HG02571 (cell line): ENCODE results near the gene EFCAB3.
"Not testable (repeated sequence)": the region's sequence is repeated elsewhere in the genome, so short reads cannot be mapped to it uniquely, and the experiment has no call there.

Experiments used
- ATAC-seq: cut with Tn5 transposase; IDR thresholded peaks from one replicate; pipeline ENCODE4 v1.9.1; 2021; ENCODE audit warnings: mild to moderate bottlenecking, moderate library complexity; ENCODE audit not compliant: unreplicated experiment

The EFCAB3 gene

DNA sequence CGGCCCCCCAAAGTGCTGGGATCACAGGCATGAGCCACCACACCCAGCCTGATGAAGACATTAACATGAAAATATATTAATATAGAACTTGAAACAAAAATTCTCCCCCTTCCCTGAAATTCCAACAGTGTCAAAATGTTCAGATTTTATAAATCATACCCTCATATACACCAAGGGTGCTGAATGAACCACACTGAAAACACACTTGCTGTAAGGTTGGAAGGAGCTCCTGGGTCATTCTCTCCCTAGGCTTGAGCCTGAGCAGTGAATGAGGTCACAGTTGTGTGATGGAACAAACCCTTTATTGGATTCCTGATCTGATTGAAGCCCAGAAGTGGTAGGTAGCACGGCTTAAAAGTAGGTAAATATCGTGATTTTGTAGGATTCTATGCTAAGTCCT is at the start of gene EFCAB3:
Gene EFCAB3, plus strand, starts transcription at position 301 of the 400 bp plus-strand sequence. CDS start 2,427 bp downstream, outside the sequence.
- no peak for ATAC-seq

DNA sequence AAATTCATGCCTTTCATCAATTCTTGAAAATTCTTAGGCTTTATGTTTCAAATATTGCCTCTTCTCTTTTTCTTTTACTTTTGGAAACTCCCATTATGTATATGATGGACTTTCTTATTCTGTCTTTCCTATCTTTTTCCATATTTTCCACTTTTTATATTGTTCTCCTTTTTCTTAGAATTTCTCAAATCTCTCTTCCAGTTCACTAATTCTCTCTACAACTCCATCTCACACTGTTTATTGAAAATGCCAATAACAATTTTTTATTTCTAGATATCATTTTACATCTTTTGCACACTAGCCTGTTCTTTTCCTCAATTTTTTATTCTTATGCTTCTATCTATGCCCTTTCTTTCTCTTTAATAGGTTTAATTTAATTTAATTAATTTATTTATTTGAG is 43.8 kb upstream of the EFCAB3 start:
- no peak for ATAC-seq

DNA sequence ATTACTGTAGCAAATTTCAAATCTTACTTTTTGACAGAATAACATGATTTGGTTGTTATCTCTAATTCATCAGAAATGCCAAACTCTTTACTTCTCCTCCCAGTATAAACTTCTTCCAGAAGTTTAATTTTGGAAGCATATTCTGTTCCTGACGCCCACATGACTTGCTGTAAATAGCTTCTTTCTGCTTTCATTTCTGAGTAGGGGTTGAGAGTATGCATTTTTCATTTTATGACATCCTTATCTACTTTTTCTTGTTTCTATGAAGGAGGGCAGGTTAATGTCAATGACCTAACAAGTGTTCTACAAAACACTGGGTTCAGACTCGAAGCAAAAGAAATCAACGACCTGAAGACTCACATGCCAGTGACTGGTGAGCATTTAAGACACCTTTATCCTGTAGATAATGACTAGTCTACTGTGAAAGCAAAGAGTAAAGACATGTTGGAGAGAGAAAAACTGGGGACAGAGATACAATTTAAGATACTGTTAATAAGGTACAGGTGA is 36.5 kb upstream of the EFCAB3 start:
- no peak for ATAC-seq

DNA sequence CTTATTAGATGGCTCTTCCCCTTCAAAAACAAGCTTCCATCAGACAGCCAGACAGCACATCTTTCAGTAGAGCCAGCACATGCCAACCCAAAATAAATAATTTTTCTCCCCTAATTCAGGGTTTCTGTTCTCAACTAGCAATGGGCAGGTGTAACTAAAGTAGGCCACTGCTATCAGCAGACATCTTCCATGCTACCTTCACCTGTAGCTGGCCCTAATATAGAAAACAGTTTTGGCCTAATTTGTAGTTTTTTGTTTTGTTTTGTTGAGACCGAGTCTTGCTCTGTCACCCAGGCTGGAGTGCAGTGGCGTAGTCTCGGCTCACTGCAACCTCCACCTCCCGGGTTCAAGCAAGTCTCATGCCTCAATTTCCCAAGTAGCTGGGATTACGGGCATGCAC is 29.2 kb upstream of the EFCAB3 start:
- ATAC-seq: no peak

DNA sequence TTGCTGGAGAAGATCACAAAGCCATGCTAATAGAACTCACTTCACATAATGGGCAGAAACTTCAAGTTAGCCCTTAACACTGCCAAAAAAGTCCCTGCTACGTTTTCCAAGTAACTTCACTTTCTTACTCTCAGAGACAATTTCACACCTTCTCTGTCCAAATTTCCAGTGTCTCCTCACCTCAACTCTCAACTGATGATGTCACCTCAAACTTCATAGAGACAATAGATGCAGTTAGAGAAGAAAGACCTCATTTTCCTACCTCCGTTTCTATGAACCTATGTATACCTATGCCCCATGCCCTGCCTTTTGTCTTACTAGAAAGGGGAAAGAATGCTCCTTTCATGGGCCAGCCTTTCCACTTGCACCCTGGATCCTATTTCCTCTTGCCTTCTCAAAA is 14.2 kb upstream of the EFCAB3 start:
- no peak for ATAC-seq

DNA sequence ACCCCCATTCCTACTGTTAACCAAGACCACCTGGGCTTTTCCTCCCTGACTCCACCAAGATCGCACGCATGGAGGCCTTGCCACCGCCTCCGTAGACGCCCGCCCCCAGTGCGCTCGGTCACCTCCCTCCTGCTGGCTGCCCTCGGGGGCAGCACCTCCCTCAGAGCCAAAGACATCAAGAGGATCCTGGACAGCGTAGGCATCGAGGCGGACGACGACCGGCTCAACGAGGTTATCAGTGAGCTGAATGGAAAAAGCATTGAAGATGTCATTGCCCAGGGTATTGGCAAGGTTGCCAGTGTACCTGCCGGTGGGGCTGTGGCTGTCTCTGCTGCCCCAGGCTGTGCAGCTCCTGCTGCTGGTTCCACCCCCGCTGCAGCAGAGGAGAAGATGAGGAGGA is 1.2 kb downstream of the EFCAB3 start:
- ATAC-seq: no peak

DNA sequence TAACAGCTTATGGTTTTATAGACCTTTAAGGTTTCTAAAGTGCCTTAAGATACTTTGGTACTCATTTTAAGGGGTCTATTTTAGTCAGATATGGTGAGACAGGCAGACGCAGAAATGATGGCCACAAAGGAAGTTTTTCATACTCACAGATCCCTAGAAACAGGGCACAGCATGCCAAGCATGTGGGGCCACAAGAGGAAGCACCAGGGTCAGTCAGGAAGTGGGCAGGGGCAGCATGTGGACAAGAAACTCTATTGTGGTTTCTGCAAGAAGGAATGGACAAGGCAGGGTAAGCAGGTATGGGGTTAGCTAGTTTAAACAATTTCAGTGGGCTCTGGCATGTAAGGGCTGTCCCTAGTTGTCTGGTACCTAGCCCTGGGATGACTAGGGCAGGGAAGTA is 8.5 kb downstream of the EFCAB3 start:
- no peak for ATAC-seq

DNA sequence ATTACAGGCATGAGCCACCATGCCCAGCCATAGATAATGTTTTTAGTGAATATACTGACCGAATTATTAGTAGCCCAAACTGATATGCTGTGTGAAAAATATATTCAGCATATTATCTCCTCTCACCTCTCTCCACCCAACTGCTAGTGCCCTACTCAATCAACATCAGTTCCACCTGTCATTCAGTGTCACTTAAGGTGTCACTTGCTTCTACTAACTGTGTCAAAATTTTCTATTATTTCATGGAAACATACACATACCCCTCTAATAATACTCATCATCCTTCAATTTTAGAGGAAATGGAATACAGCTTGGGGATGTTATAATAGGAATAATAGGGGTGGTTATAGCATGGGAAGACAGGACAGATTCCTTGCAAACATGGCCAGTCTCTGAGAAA is 12.6 kb downstream of the EFCAB3 start:
- ATAC-seq: no peak

DNA sequence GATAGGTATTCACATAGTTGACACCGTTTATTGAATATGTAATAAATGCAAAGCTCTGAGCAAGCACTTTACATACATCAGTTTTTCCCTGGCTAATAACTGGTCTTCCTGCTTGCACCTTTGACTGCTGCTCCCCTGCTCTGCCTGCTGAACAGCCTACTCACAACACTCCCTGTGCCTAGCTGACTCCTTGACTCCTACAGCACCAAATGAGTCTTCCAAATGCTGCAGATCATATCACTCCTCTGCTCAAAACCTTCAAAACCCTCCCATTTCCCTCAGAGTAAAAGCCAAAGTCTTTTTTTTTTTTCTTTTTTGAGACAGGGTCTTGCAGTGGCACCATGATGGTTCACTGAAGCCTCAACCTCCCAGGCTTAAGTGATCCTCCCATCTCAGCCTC is 18.5 kb downstream of the EFCAB3 start:
- no peak for ATAC-seq

DNA sequence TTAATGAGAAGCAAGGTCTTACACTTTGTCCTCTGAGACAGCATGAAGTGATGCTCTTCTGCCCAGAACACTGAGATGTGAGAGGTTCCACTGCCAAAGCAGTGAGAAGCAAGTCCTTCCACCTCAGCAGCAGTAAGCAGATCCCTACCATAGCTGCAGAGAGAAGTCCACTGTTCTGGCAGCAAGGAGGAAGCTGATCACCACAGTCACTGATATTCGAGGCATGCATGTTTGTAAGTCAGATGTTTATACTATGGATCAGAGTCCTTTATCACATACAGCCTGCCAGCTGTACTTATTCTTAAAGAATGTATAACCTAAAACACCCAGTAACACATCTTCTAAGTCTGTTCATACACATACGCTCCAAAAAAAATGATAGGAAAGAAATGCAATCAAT is 25.1 kb downstream of the EFCAB3 start:
- no peak for ATAC-seq

DNA sequence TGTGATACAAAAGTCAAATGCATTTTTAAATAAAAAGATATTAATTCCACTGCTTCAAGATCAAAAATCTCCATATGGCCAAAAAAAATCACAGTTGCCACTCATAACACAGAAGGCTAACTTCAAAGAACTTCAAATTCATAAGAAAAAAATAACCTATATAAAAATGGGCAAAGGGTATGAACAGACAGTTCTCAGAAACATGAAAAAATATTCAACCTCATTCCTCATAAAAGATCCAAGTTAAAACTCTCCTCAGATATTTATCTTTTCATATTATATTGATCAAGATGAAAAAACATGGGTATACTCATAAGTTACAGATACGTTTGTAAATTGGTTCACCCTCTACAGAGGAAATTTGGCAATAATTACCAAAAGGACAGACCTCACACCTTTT is 32.7 kb downstream of the EFCAB3 start:
- not testable (repeated sequence) for ATAC-seq

DNA sequence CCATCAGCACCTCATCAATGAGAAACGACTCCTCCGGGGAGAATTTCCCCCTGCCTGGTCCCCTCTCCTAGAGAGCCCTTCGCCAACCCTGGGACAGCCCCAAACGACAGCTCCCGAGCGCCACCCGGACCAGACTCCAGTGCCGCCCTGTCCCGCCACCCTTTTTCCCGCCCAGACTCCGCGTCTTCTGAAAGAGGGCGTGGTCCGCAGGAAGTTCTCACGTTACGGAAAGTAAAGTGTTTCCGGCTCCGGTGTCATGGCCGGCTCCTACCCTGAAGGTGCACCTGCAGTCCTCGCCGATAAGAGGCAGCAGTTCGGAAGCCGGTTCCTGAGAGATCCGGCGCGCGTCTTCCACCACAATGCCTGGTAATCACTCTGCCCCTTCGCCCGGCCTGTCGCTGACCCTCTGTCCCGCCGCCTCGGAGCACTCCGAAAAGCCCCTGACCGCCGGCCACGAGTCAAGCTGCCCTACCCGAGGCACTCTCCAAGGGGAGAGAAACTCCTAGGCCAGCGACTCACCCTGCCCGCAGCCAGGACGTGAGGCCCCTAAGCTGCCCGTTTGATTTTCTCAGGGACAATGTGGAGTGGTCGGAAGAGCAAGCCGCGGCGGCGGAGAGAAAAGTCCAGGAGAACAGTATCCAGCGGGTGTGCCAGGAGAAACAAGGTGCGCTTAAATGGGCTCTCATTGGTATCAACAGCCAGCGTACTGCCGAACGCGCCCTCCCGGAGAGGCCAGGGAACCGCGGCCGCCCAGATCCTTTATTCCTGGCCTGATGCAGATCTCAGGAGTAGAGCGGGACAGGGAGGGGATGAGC is 43.5 kb downstream of the EFCAB3 start, which contains the start of gene METTL2A:
Gene METTL2A, plus strand, starts transcription at position 251 of the 815 bp plus-strand sequence. Its CDS starts 6 bp downstream, at position 257.
- peak; percentile 90 for ATAC-seq

DNA sequence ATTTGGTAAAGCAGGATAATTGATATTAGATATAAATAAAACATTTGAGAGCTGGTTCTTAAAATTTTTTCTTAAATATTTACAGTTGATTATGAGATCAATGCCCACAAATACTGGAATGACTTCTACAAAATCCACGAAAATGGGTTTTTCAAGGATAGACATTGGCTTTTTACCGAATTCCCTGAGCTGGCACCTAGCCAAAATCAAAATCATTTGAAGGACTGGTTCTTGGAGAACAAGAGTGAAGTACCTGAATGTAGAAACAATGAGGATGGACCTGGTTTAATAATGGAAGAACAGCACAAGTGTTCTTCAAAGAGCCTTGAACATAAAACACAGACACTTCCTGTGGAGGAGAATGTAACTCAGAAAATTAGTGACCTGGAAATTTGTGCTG is 45.9 kb downstream of the EFCAB3 start:
- ATAC-seq: not testable (repeated sequence)

DNA sequence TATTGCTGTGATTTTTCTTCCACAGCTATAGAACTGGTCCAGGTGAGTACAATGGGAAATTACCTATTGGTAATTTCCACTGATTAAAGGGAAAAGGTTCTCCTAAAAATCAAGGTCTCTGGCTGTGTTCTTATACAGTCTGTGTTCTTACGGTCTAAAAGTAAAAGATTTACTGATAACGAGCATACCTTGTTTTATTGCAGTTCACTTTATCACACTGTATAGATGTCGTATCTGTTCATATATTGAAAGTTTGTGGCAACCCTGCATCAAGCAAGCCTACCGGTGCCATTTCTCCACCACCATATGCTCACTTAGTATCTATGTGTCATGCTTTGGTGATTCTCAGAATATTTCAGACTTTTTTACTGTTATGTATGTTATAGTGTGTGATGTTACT is 54.9 kb downstream of the EFCAB3 start:
- not testable (repeated sequence) for ATAC-seq

DNA sequence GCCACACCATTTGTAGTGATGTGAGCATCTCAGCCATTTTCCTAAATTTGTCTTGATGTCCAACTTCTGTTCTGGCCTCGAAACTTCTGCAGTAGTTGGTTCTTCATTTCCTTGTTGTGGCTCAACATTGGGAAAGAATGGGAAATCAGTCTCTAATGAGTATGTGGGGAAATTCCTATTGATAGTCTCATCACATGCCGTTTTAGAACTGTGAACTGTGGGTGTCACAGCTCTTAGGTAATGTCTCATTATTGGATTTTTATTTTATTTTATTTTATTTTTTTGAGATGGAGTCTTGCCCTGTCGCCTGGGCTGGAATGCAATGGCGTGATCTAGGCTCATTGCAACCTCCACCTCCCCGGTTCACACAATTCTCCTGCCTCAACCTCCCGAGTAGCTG is 60.8 kb downstream of the EFCAB3 start:
- not testable (repeated sequence) for ATAC-seq

DNA sequence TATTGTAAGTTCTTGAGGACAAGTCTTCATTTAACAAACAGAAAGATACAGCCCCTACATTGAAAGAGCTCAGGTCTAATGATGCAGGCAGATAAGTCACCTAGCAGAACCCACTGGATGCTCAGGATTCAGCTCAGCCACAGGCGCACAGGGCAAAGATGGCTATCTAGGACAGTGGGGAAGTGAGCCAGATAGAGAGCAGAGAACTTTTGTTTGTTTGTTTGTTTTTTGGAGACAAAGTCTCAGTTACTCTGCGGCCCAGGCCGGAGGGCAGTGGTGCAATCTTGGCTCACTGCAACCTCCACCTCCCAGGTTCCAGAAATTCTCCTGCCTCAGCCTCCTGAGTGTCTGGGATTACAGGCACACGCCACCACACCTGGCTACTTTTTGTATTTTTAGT is 63.7 kb downstream of the EFCAB3 start:
- ATAC-seq: no peak

DNA sequence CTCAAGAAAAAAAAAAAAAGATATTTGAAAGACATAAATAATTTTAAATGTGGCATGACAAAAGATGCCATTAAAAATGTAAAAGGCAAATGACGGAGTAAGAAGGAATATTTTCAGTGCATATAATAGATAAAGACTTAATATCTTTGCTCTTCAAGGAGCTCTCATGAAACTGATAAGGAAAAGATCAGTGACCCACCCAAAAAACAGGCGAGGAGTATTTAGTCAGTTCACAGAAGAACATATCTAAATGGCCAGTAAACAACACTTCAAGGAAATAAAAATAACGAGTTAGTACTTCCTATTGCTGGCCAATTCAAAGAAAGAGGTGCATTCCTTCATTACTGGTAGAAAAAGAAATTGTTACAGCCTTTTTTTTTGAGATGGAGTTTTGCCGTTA is 65.4 kb downstream of the EFCAB3 start:
- ATAC-seq: not testable (repeated sequence)

DNA sequence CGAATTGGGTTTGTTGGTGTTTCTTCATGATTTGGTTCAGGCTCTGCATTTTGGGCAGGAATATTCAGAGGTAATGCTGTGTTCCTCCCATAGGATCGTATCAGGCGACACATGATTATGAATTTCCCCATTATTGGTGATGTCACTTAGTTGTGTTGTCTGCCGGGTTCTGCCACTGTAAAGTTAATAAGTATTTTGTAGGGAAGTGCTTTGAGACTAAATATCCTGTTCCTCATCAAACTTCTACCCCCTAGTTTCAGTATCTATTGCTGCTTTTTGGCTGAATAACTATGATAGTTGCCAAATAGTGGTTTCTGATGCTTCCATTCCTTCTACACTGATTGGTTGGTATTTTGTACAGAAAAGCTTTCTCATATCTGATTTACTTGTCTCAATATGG is 71.8 kb downstream of the EFCAB3 start:
- not testable (repeated sequence) for ATAC-seq

DNA sequence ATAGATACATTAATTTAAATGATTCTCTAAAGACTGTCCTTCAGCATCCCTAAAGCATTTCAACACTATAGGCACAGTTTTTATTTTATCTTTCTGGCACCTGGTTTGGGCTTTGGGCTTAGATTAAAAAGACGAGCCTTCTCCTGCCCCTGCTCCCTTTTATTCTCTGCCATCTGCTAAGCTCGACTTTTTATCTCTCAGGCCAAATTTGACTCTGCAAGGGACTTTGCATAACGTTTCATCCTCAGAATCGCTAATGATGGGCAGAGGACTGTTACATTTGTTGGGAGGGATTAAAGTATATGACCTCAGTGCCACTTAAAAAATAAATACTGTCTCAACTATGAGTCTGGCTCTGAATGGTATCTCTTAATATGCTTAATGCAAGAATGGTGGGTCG is 72.7 kb downstream of the EFCAB3 start:
- not testable (repeated sequence) for ATAC-seq

DNA sequence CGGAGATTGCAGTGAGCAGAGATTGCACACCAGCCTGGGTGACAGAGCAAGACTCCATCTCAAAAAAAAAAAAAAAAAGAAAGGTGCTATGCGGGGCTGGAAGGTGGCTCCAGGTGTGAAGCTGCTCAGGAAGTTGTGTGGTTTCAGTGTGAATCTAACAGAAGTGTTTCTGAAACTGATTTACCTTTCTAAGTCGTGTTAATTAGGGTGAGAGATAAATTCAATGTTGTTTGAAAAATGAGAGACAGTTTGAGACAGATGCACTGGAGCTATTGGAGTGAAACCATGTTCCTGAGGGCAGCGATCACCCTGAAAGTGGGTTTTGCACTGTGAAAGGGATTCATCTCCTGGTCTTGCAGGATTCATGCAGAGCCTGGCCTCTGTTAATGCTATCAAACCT is 73.3 kb downstream of the EFCAB3 start:
- ATAC-seq: not testable (repeated sequence)

DNA sequence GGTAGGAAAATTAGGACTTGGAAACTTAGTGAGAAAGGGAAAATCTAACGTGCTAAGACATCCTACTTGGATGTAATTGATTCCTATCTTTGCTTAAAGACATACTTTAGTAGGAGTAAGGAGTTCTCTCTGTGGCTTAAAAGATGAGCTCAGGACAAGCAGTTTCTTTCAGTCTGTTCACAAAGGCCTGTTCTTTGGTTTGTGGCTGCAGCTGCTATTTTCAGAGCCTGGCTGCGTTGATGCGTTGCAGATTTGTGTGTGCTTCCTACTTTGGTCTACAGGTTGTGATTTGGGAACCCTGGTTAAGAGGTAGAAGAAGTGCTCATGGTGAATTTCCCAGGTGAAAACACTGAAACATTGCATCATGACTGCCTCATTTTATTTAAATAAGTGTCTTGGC is 73.8 kb downstream of the EFCAB3 start:
- ATAC-seq: peak; percentile 45

DNA sequence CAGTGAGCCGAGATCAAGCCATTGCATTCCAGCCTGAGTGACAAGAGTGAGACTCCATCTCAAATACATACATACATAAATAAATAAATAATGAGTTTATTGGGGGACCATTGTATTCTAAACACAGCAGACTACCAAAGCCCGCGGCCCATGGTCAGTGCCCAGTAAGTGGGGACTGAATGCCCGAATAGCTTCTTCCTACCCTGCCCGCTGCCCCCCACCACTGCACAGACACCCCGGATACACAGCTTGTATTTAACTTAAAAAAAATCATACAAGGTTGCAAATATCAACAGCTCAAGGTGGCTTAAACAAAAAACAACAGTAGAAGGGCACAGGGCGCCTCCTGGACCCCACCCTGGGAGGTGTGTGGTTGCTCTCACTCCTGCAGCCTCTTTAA is 75.7 kb downstream of the EFCAB3 start:
- ATAC-seq: no peak

DNA sequence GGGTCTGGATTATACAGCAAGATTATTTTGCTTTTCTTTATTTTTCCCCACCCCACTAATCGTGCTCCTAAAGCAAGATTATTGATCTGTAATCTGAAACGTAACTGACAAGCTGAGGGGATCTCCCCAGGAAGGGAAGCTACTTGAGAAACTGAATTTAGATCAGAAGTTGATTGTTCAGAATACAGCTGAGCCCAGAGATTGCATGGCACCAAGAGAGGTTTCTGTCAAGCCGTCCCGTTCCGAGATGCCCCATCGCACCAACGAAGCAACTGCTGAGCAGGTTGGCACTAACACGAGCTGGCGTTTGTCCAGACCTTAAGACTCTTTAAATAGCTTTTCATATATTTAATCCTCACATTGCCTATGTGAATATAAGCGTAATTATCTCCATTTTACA is 78.1 kb downstream of the EFCAB3 start:
- not testable (repeated sequence) for ATAC-seq
